A549 (cell line): ENCODE data around the gene IQCC. TPM values are rescaled to one million over a fixed set of nuclear protein-coding genes. Genes with fewer than 3 reads are reported as not detected.
A peak's percentile ranks its signal among the peaks of the same experiment; 100 is the strongest.

Experiments
- ATAC-seq, 2 experiments: fragments of 200-7000 bp in 1 of 2; fragments of >200 bp in 1 of 2; cut with Nextera tagmentation in 1 of 2; cut with Tn5 transposase in 1 of 2; 3 replicates each; pipeline versions ENCODE4 v1.8.0 to v1.9.1; 2018 to 2020; ENCODE audit warnings: mild to moderate bottlenecking in 1 of 2, moderate library complexity in 1 of 2
- CTCF ChIA-PET: fragments of 300-600 bp; sonication (Branson Sonifier 250); formaldehyde crosslinking; extraction: SDS; loops from one replicate; lab custom pipeline; 2021; ENCODE audit warnings: antibody characterized with exemption, inconsistent platforms; lab: Yijun Ruan, JAX
- POLR2A ChIA-PET: fragments of 350-600 bp; formaldehyde crosslinking; extraction: SDS; loops from one replicate; lab custom pipeline; 2021; ENCODE audit warnings: antibody characterized with exemption, inconsistent platforms; lab: Yijun Ruan, JAX
- DNase-seq, 2 experiments: peaks; one replicate each; pipeline versions ENCODE4 v3.0.0 to v3.0.0-alpha.2; 2011 to 2016; ENCODE audit warnings: low read depth in 1 of 2, low spot score in 1 of 2
- FAIRE-seq: peaks from 2 replicates; lab custom pipeline; 2011; peaks lifted over from hg19 to GRCh38; lab: Jason Lieb, UNC
- H3K27ac ChIP-seq, 2 experiments: fragments of >200 bp; sonication (Bioruptor Twin); formaldehyde crosslinking; 3 replicates each; pipeline ENCODE4 v1.5.1; 2016 to 2017
- H3K4me1 ChIP-seq: fragments of >200 bp; sonication (Bioruptor Twin); formaldehyde crosslinking; 3 replicates; pipeline ENCODE4 v1.6.1; 2016
- H3K4me2 ChIP-seq: fragments of >200 bp; sonication (Bioruptor Twin); formaldehyde crosslinking; 3 replicates; pipeline ENCODE4 v1.6.1; 2016
- H3K4me3 ChIP-seq: fragments of >200 bp; sonication (Bioruptor Twin); formaldehyde crosslinking; 3 replicates; pipeline ENCODE4 v1.5.1; 2016
- H3K9me3 ChIP-seq: fragments of >200 bp; sonication (Bioruptor Twin); formaldehyde crosslinking; 3 replicates; pipeline ENCODE4 v1.6.1; 2016
- CBX2 ChIP-seq: fragments of 200-600 bp; sonication (generic); IDR thresholded peaks from 2 replicates; pipeline ENCODE4 v1.6.1; 2016; ENCODE audit warnings: low read depth, mild to moderate bottlenecking, borderline replicate concordance
- CBX8 ChIP-seq: fragments of 200-600 bp; sonication (generic); IDR thresholded peaks from 2 replicates; pipeline ENCODE4 v1.6.1; 2016
- EHF ChIP-seq: fragments of 250-450 bp; sonication (Bioruptor Pico); IDR thresholded peaks from 2 replicates; pipeline ENCODE4 v1.5.0; 2020; ENCODE audit warnings: mild to moderate bottlenecking
- FOSL2 ChIP-seq, 2 experiments: fragments of 450-650 bp in 1 of 2; fragments of >200 bp in 1 of 2; sonication (Bioruptor Twin) in 1 of 2; formaldehyde crosslinking; IDR thresholded peaks; 2 replicates each; pipeline versions ENCODE4 v1.5.0 to v1.6.1; 2016 to 2020; ENCODE audit warnings: mild to moderate bottlenecking in 1 of 2, moderate library complexity in 1 of 2
- FOXS1 ChIP-seq: fragments of 250-450 bp; sonication (Bioruptor Pico); IDR thresholded peaks from 2 replicates; pipeline ENCODE4 v1.5.0; 2020; ENCODE audit warnings: mild to moderate bottlenecking, moderate library complexity
- HOXB13 ChIP-seq: fragments of 250-450 bp; sonication (Bioruptor Pico); IDR thresholded peaks from 2 replicates; pipeline ENCODE4 v1.5.0; 2020; ENCODE audit warnings: low read depth, mild to moderate bottlenecking, moderate library complexity
- JUN ChIP-seq, 2 experiments: fragments of >200 bp; sonication (Bioruptor Twin); formaldehyde crosslinking; IDR thresholded peaks; 2 replicates in 1 of 2; 3 replicates in 1 of 2; pipeline ENCODE4 v1.6.1; 2016 to 2017
- JUNB ChIP-seq: fragments of >200 bp; sonication (Bioruptor Twin); formaldehyde crosslinking; IDR thresholded peaks from 2 replicates; pipeline ENCODE4 v1.6.1; 2016
- PHF8 ChIP-seq: fragments of 200-600 bp; sonication (generic); IDR thresholded peaks from 2 replicates; pipeline ENCODE4 v1.6.1; 2016; ENCODE audit warnings: low read depth, mild to moderate bottlenecking, antibody characterized with exemption, moderate library complexity, borderline replicate concordance
- POLR2A ChIP-seq: IDR thresholded peaks from 2 replicates; pipeline ENCODE4 v1.6.1; 2012; ENCODE audit warnings: mild to moderate bottlenecking, low read length
- RFX5 ChIP-seq: fragments of 450-650 bp; IDR thresholded peaks from 2 replicates; pipeline ENCODE4 v1.7.1; 2014; ENCODE audit warnings: antibody characterized with exemption, mild to moderate bottlenecking, moderate library complexity
- SMC3 ChIP-seq: fragments of >200 bp; sonication (Bioruptor Twin); formaldehyde crosslinking; IDR thresholded peaks from 3 replicates; pipeline ENCODE4 v1.6.1; 2018; ENCODE audit warnings: inconsistent platforms
- ZSCAN20 ChIP-seq: fragments of 250-450 bp; sonication (Bioruptor Pico); IDR thresholded peaks from 2 replicates; pipeline ENCODE4 v1.8.0; 2022; ENCODE audit warnings: mild to moderate bottlenecking, moderate library complexity
- WGBS: methylation state at CpG from one replicate; pipeline ENCODE4 v1.1.6; 2017; ENCODE audit errors: missing lambda C conversion rate; 5-methylcytosine and 5-hydroxymethylcytosine counted together
- polyA plus RNA-seq, 4 experiments: library from polyadenylated mRNA; depleted of rRNA in 3 of 4; stranded (reverse); fragments of >200 nt; fragmentation: RNase III in 1 of 4; extraction: RNeasy Plus Mini Kit Qiagen cat#74134 plus additional on column Dnase treatment in 1 of 4; gene quantifications; 2 replicates in 3 of 4; 3 replicates in 1 of 4; pipeline ENCODE4 v1.2.3, GENCODE V29; 2011 to 2017
- TF ChIP-seq, protein P1 (sequence below): fragments of >200 bp; sonication (Bioruptor Twin); formaldehyde crosslinking; IDR thresholded peaks from 3 replicates; pipeline ENCODE4 v1.5.1; 2016
- TF ChIP-seq, protein P2 (sequence below): fragments of 200-600 bp; sonication (generic); IDR thresholded peaks from 2 replicates; pipeline ENCODE4 v1.6.1; 2016; ENCODE audit warnings: antibody characterized with exemption, mild to moderate bottlenecking, moderate library complexity
- TF ChIP-seq, protein P3 (sequence below): fragments of >200 bp; sonication (Bioruptor Twin); formaldehyde crosslinking; IDR thresholded peaks from 3 replicates; pipeline ENCODE4 v1.6.1; 2016
- TF ChIP-seq, protein P4 (sequence below): IDR thresholded peaks from 2 replicates; pipeline ENCODE4 v1.6.1; 2012
- TF ChIP-seq, protein P5 (sequence below): IDR thresholded peaks from 2 replicates; pipeline ENCODE4 v1.6.1; 2012

Gene IQCC
- polyA plus RNA-seq, 2 of the 4 experiments (the other 2 are of a cell fraction): 1.6 to 2.0 TPM

DNA sequence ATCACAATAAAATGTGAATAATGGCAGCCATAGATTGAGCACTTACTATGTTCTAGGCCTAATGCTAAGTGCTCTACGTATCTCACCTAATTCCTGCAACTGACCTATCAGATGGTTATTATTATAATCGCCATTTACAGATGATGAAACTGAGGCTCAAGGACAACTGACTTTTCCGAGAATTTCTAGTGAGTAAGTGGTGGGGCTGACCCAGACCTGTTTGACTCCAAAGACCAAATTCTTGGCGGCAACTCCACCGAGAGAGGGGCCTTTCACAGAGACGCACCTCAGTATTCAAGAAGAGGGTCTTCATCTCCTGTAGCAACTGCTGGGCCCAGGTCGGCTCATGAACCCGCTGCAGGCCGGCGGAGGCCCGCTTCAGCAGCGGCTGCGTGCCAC is 16.1 kb downstream of the IQCC start:
- TF ChIP-seq RFX5: no peak
- TF ChIP-seq SMC3: no peak
- no peak for TF ChIP-seq HOXB13
- ChIA-PET POLR2A (interaction anchor here (1.5 kb wide), 1 partner anchor 27 kb away, joined by 3 read pairs; no protein-coding TSS in a partner anchor), CTCF (interaction anchor here (0.9 to 10.4 kb wide), 3 partner anchors 10 to 95 kb away, joined by 3 to 96 read pairs (median 20); partner anchors contain the start of genes FAM167B and LCK)
- ATAC-seq (peak in 1 of 2 experiments; percentile 54; a peak in 3 of 6 replicates), DNase-seq (no peak), FAIRE-seq (no peak)
- Histone ChIP-seq H3K4me2 (peak overlapping the region; percentile 94), H3K27ac (peak overlapping the region; percentile 93 to 97), H3K4me1 (peaks cover 18% of the 10 kb centered on the region), H3K9me3 (no peaks in the 10 kb centered on the region), H3K4me3 (peak overlapping the region; percentile 86)
- WGBS: 8% methylated on average over 5 of the region's 13 CpGs

DNA sequence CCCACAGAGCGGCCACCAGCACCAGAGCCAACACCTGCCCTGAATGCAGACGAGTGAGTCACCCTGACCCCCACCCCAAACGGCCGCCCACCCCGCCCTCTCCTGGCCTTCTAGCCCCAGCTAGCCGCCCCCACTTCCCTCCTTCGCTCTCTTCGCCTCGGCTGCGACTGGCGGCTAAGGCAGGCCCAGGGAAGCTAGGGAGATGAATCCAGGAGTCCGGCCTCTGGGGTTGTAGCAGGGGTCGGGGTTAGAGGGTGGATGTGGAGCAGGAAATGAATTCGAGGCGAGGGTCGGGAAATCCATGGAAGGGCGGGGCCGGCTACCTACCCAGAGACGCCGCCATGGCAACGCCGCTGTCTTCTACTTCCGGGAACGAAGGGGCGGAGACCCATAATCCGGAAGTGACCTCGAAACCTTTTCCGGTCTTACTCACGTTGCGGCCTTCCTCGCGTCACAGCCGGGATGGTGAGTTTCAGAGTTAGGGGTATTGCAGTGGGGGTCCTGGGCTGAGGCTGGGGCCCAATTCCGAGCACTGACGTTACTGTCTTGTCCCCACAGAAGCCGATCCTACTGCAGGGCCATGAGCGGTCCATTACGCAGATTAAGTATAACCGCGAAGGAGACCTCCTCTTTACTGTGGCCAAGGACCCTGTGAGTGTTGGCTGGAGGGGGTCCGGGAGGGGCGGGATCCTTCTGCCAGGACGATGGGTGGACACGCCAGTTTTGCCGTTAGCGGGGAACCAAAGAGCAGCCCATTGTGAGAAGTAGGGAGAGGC is 16.7 kb downstream of the IQCC start, which contains the start of the genes EIF3I and TMEM234:
Gene EIF3I, plus strand, starts transcription at position 428 of the 776 bp plus-strand sequence. Its CDS starts 35 bp downstream, at position 463.
Gene TMEM234, minus strand, starts transcription at position 374 of the 776 bp plus-strand sequence. Its CDS starts 31 bp downstream, at position 343.
- 4% methylated on average over 9 of the region's 46 CpGs for WGBS
- no peak for FAIRE-seq
- peak within 1 kb of the TSS; percentile 93 to 97 for H3K27ac ChIP-seq
- H3K4me2 ChIP-seq: peak within 1 kb of the TSS; percentile 94
- TF ChIP-seq, protein P1, sequence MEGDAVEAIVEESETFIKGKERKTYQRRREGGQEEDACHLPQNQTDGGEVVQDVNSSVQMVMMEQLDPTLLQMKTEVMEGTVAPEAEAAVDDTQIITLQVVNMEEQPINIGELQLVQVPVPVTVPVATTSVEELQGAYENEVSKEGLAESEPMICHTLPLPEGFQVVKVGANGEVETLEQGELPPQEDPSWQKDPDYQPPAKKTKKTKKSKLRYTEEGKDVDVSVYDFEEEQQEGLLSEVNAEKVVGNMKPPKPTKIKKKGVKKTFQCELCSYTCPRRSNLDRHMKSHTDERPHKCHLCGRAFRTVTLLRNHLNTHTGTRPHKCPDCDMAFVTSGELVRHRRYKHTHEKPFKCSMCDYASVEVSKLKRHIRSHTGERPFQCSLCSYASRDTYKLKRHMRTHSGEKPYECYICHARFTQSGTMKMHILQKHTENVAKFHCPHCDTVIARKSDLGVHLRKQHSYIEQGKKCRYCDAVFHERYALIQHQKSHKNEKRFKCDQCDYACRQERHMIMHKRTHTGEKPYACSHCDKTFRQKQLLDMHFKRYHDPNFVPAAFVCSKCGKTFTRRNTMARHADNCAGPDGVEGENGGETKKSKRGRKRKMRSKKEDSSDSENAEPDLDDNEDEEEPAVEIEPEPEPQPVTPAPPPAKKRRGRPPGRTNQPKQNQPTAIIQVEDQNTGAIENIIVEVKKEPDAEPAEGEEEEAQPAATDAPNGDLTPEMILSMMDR: no peak
- TF ChIP-seq RFX5 (no peak), JUNB (no peak), PHF8 (peak; percentile 64; the same call in 1 of the 2 replicates), POLR2A (peak; percentile 53), JUN (IDR thresholded peaks at IDR 0.05) (peak in 1 of 2 experiments; percentile 69; a peak in 2 of 5 replicates), ZSCAN20 (CRISPR knock-in tag) (no peak), CBX8 (no peak), CBX2 (no peak), FOXS1 (no peak), FOSL2 (IDR thresholded peaks at IDR 0.05) (no peak), FOSL2 (CRISPR knock-in tag; IDR thresholded peaks at IDR 0.05) (peak; percentile 35), EHF (CRISPR knock-in tag) (no peak)
- TF ChIP-seq, protein P2, sequence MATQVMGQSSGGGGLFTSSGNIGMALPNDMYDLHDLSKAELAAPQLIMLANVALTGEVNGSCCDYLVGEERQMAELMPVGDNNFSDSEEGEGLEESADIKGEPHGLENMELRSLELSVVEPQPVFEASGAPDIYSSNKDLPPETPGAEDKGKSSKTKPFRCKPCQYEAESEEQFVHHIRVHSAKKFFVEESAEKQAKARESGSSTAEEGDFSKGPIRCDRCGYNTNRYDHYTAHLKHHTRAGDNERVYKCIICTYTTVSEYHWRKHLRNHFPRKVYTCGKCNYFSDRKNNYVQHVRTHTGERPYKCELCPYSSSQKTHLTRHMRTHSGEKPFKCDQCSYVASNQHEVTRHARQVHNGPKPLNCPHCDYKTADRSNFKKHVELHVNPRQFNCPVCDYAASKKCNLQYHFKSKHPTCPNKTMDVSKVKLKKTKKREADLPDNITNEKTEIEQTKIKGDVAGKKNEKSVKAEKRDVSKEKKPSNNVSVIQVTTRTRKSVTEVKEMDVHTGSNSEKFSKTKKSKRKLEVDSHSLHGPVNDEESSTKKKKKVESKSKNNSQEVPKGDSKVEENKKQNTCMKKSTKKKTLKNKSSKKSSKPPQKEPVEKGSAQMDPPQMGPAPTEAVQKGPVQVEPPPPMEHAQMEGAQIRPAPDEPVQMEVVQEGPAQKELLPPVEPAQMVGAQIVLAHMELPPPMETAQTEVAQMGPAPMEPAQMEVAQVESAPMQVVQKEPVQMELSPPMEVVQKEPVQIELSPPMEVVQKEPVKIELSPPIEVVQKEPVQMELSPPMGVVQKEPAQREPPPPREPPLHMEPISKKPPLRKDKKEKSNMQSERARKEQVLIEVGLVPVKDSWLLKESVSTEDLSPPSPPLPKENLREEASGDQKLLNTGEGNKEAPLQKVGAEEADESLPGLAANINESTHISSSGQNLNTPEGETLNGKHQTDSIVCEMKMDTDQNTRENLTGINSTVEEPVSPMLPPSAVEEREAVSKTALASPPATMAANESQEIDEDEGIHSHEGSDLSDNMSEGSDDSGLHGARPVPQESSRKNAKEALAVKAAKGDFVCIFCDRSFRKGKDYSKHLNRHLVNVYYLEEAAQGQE: no peak
- TF ChIP-seq, protein P3, sequence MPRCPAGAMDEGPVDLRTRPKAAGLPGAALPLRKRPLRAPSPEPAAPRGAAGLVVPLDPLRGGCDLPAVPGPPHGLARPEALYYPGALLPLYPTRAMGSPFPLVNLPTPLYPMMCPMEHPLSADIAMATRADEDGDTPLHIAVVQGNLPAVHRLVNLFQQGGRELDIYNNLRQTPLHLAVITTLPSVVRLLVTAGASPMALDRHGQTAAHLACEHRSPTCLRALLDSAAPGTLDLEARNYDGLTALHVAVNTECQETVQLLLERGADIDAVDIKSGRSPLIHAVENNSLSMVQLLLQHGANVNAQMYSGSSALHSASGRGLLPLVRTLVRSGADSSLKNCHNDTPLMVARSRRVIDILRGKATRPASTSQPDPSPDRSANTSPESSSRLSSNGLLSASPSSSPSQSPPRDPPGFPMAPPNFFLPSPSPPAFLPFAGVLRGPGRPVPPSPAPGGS: peak; percentile 60; the same call in 1 of the 3 replicates
- TF ChIP-seq, protein P4, sequence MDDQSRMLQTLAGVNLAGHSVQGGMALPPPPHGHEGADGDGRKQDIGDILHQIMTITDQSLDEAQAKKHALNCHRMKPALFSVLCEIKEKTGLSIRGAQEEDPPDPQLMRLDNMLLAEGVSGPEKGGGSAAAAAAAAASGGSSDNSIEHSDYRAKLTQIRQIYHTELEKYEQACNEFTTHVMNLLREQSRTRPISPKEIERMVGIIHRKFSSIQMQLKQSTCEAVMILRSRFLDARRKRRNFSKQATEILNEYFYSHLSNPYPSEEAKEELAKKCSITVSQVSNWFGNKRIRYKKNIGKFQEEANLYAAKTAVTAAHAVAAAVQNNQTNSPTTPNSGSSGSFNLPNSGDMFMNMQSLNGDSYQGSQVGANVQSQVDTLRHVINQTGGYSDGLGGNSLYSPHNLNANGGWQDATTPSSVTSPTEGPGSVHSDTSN: no peak
- TF ChIP-seq, protein P5, sequence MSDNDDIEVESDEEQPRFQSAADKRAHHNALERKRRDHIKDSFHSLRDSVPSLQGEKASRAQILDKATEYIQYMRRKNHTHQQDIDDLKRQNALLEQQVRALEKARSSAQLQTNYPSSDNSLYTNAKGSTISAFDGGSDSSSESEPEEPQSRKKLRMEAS: peak; percentile 77
- peak; percentile 84 to 89 for DNase-seq
- POLR2A ChIA-PET: interaction anchor here (1.5 kb wide), 1 partner anchor 26 kb away, joined by 3 read pairs; no protein-coding TSS in a partner anchor
- H3K9me3 ChIP-seq: no peaks in the 10 kb centered on the region
- CTCF ChIA-PET: interaction anchor here (4.3 kb wide), 1 partner anchor 95 kb away, joined by 20 read pairs; no protein-coding TSS in a partner anchor
- peak within 1 kb of the TSS; percentile 86 for H3K4me3 ChIP-seq
- peaks cover 18% of the 10 kb centered on the region for H3K4me1 ChIP-seq
- peak; percentile 97 for ATAC-seq
